WTC11 (cell line): ENCODE results near the gene UHMK1.

Source experiments
- ATF1 ChIP-seq: sonication (generic); formaldehyde crosslinking; IDR thresholded peaks from 2 replicates; pipeline ENCODE4 v1.8.1; 2023; ENCODE audit warnings: mild to moderate bottlenecking, moderate library complexity, missing genetic modification reagents
- FOXJ3 ChIP-seq: sonication (generic); formaldehyde crosslinking; IDR thresholded peaks from 2 replicates; pipeline ENCODE4 v1.9.0; 2021; ENCODE audit warnings: missing genetic modification reagents, mild to moderate bottlenecking, borderline replicate concordance
- NFYB ChIP-seq: sonication (generic); formaldehyde crosslinking; conservative IDR thresholded peaks from 2 replicates; pipeline ENCODE4 v1.8.0; 2022; ENCODE audit warnings: low read depth, missing genetic modification reagents
- NR2C2 ChIP-seq: sonication (generic); formaldehyde crosslinking; IDR thresholded peaks from 2 replicates; pipeline ENCODE4 v1.8.0; 2022; ENCODE audit warnings: mild to moderate bottlenecking, missing genetic modification reagents
- SP1 ChIP-seq: sonication (generic); formaldehyde crosslinking; conservative IDR thresholded peaks from 2 replicates; pipeline ENCODE4 v1.8.1; 2022; ENCODE audit warnings: missing genetic modification reagents
- USF1 ChIP-seq: sonication (generic); formaldehyde crosslinking; IDR thresholded peaks from 2 replicates; pipeline ENCODE4 v1.8.0; 2022; ENCODE audit warnings: mild to moderate bottlenecking, missing genetic modification reagents
- TF ChIP-seq, protein P1 (sequence below): sonication (generic); formaldehyde crosslinking; IDR thresholded peaks from 2 replicates; pipeline ENCODE4 v1.8.1; 2022; ENCODE audit warnings: low read depth, mild to moderate bottlenecking, moderate library complexity, missing genetic modification reagents, borderline replicate concordance
- TF ChIP-seq, protein P2 (sequence below): fragments of 200-600 bp; IDR thresholded peaks from 2 replicates; pipeline ENCODE4 v1.8.0; 2022; ENCODE audit warnings: antibody characterized with exemption
- TF ChIP-seq, protein P3 (sequence below): sonication (generic); formaldehyde crosslinking; IDR thresholded peaks from 2 replicates; pipeline ENCODE4 v1.8.1; 2022; ENCODE audit warnings: mild to moderate bottlenecking, missing genetic modification reagents, moderate library complexity, borderline replicate concordance

GRCh38 chr1:162571696-162572095, 74.1 kb downstream of the UHMK1 start:
- TF ChIP-seq, protein P1, sequence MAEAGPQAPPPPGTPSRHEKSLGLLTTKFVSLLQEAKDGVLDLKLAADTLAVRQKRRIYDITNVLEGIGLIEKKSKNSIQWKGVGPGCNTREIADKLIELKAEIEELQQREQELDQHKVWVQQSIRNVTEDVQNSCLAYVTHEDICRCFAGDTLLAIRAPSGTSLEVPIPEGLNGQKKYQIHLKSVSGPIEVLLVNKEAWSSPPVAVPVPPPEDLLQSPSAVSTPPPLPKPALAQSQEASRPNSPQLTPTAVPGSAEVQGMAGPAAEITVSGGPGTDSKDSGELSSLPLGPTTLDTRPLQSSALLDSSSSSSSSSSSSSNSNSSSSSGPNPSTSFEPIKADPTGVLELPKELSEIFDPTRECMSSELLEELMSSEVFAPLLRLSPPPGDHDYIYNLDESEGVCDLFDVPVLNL (CRISPR knock-in tag): no peak
- TF ChIP-seq, protein P2, sequence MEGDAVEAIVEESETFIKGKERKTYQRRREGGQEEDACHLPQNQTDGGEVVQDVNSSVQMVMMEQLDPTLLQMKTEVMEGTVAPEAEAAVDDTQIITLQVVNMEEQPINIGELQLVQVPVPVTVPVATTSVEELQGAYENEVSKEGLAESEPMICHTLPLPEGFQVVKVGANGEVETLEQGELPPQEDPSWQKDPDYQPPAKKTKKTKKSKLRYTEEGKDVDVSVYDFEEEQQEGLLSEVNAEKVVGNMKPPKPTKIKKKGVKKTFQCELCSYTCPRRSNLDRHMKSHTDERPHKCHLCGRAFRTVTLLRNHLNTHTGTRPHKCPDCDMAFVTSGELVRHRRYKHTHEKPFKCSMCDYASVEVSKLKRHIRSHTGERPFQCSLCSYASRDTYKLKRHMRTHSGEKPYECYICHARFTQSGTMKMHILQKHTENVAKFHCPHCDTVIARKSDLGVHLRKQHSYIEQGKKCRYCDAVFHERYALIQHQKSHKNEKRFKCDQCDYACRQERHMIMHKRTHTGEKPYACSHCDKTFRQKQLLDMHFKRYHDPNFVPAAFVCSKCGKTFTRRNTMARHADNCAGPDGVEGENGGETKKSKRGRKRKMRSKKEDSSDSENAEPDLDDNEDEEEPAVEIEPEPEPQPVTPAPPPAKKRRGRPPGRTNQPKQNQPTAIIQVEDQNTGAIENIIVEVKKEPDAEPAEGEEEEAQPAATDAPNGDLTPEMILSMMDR: no peak
- TF ChIP-seq NR2C2 (CRISPR knock-in tag) (no peak), ATF1 (CRISPR knock-in tag) (no peak), FOXJ3 (CRISPR knock-in tag) (no peak), USF1 (no peak), NFYB (CRISPR knock-in tag) (no peak), SP1 (no peak)
- TF ChIP-seq, protein P3, sequence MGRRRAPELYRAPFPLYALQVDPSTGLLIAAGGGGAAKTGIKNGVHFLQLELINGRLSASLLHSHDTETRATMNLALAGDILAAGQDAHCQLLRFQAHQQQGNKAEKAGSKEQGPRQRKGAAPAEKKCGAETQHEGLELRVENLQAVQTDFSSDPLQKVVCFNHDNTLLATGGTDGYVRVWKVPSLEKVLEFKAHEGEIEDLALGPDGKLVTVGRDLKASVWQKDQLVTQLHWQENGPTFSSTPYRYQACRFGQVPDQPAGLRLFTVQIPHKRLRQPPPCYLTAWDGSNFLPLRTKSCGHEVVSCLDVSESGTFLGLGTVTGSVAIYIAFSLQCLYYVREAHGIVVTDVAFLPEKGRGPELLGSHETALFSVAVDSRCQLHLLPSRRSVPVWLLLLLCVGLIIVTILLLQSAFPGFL: no peak
